ENCODE data around the gene SHISA4.
"Not testable (repeated sequence)": the region's sequence is repeated elsewhere in the genome, so short reads cannot be mapped to it uniquely, and the experiment has no call there.

SHISA4 gene

GRCh38 chr1:201888282-201889089 lies at the start of gene SHISA4:
Gene SHISA4, plus strand, starts transcription at chr1:201888898. Its CDS starts 97 bp downstream, at chr1:201888995.
- FAIRE-seq (no peak), DNase-seq (ENCODE audit: extremely low spot score, insufficient read length, low read depth) (no peak)

- FAIRE-seq; DNase-seq (ENCODE audit: extremely low spot score, insufficient read length, low read depth): not testable (repeated sequence)
These were observed 49.6 kb upstream of the SHISA4 start for GRCh38 chr1:201839089-201839488.

- FAIRE-seq (no peak), DNase-seq (ENCODE audit: extremely low spot score, insufficient read length, low read depth) (no peak)
These were observed 48.6 kb upstream of the SHISA4 start for GRCh38 chr1:201840055-201840454.

GRCh38 chr1:201840490-201840889 lies 48.2 kb upstream of the SHISA4 start:
- DNase-seq (ENCODE audit: extremely low spot score, insufficient read length, low read depth) (no peak), FAIRE-seq (no peak)

GRCh38 chr1:201841265-201841912 lies 47.3 kb upstream of the SHISA4 start:
- DNase-seq (ENCODE audit: extremely low spot score, insufficient read length, low read depth) (no peak), FAIRE-seq (no peak)

- FAIRE-seq, result no peak
- no peak for DNase-seq (ENCODE audit: extremely low spot score, insufficient read length, low read depth)
These were observed 46.1 kb upstream of the SHISA4 start for GRCh38 chr1:201842472-201843027.

GRCh38 chr1:201845331-201846083 lies 43.2 kb upstream of the SHISA4 start:
- DNase-seq (ENCODE audit: extremely low spot score, insufficient read length, low read depth), result no peak
- FAIRE-seq, result no peak

GRCh38 chr1:201847150-201847549 lies 41.5 kb upstream of the SHISA4 start:
- no peak for FAIRE-seq
- DNase-seq (ENCODE audit: extremely low spot score, insufficient read length, low read depth), result no peak

- no peak for FAIRE-seq
- DNase-seq (ENCODE audit: extremely low spot score, insufficient read length, low read depth), result no peak
These were observed 40.5 kb upstream of the SHISA4 start for GRCh38 chr1:201848230-201848629.

GRCh38 chr1:201849372-201850052 lies 39.2 kb upstream of the SHISA4 start:
- FAIRE-seq, result no peak

GRCh38 chr1:201850053-201850397 lies 38.7 kb upstream of the SHISA4 start:
- DNase-seq (ENCODE audit: extremely low spot score, insufficient read length, low read depth) (no peak), FAIRE-seq (no peak)

More at GRCh38 chr1:201849372-201850052, 39.2 kb upstream of the SHISA4 start:
- no peak for DNase-seq (ENCODE audit: extremely low spot score, insufficient read length, low read depth)

GRCh38 chr1:201851949-201852348 lies 36.7 kb upstream of the SHISA4 start:
- FAIRE-seq (no peak), DNase-seq (ENCODE audit: extremely low spot score, insufficient read length, low read depth) (no peak)

- not testable (repeated sequence) for FAIRE-seq; DNase-seq (ENCODE audit: extremely low spot score, insufficient read length, low read depth)
These were observed 32.0 kb upstream of the SHISA4 start for GRCh38 chr1:201856722-201857121.

- no peak for DNase-seq (ENCODE audit: extremely low spot score, insufficient read length, low read depth)
- no peak for FAIRE-seq
These were observed 29.3 kb upstream of the SHISA4 start for GRCh38 chr1:201859424-201859823.

- no peak for FAIRE-seq
- DNase-seq (ENCODE audit: extremely low spot score, insufficient read length, low read depth), result no peak
These were observed 27.2 kb upstream of the SHISA4 start for GRCh38 chr1:201861448-201861847.

GRCh38 chr1:201870397-201870796 lies 18.3 kb upstream of the SHISA4 start:
- FAIRE-seq (no peak), DNase-seq (ENCODE audit: extremely low spot score, insufficient read length, low read depth) (no peak)

GRCh38 chr1:201874672-201875071 lies 14.0 kb upstream of the SHISA4 start:
- FAIRE-seq, result no peak
- DNase-seq (ENCODE audit: extremely low spot score, insufficient read length, low read depth), result no peak

GRCh38 chr1:201876148-201876818 lies 12.4 kb upstream of the SHISA4 start:
- FAIRE-seq (no peak), DNase-seq (ENCODE audit: extremely low spot score, insufficient read length, low read depth) (no peak)

- FAIRE-seq (peak; percentile 78), DNase-seq (ENCODE audit: extremely low spot score, insufficient read length, low read depth) (no peak)
These were observed 10.8 kb upstream of the SHISA4 start for GRCh38 chr1:201877877-201878401.
